GM12878 (cell line): ENCODE data around the gene TM4SF4.

ENCODE experiments used
- BHLHE40 ChIP-seq, 2 experiments: fragments of 450-650 bp in 1 of 2; IDR thresholded peaks; 2 replicates each; pipeline ENCODE4 v1.6.1; 2011 to 2017; ENCODE audit warnings: low read depth in 2 of 2, borderline replicate concordance in 1 of 2, improper control_type of control experiment in 1 of 2, low read length in 1 of 2, mild to moderate bottlenecking in 1 of 2
- CREM ChIP-seq: IDR thresholded peaks from 2 replicates; pipeline ENCODE4 v1.6.1; 2014; ENCODE audit warnings: antibody characterized with exemption, low read depth
- HDAC2 ChIP-seq: fragments of 200-600 bp; sonication (generic); IDR thresholded peaks from 2 replicates; pipeline ENCODE4 v1.6.1; 2017
- MEF2A ChIP-seq: IDR thresholded peaks from 2 replicates; pipeline ENCODE4 v1.6.1; 2011; ENCODE audit warnings: low read depth, mild to moderate bottlenecking, low read length, moderate library complexity; ENCODE audit not compliant: insufficient read depth
- MTA2 ChIP-seq: fragments of 450-650 bp; IDR thresholded peaks from 2 replicates; pipeline ENCODE4 v1.6.1; 2016; ENCODE audit warnings: low read depth, mild to moderate bottlenecking, moderate library complexity
- RCOR1 ChIP-seq: conservative IDR thresholded peaks from 2 replicates; pipeline ENCODE4 v1.6.1; 2012; ENCODE audit warnings: low read depth, low read length, improper control_type of control experiment
- SP1 ChIP-seq: IDR thresholded peaks from one replicate; pipeline ENCODE4 v1.6.1; 2011; ENCODE audit warnings: low read depth, low read length
- TAF1 ChIP-seq: IDR thresholded peaks from 2 replicates; pipeline ENCODE4 v1.6.1; 2011; ENCODE audit warnings: mild to moderate bottlenecking, low read depth, low read length, borderline replicate concordance
- YY1 ChIP-seq: IDR thresholded peaks from 2 replicates; pipeline ENCODE4 v1.6.1; 2011; ENCODE audit warnings: low read depth, mild to moderate bottlenecking, low read length
- ZNF592 ChIP-seq: fragments of 450-650 bp; IDR thresholded peaks from 2 replicates; pipeline ENCODE4 v1.6.1; 2017; ENCODE audit warnings: mild to moderate bottlenecking, moderate library complexity
- ZZZ3 ChIP-seq: IDR thresholded peaks from 2 replicates; pipeline ENCODE4 v1.6.1; 2011; ENCODE audit warnings: low read depth; ENCODE audit not compliant: control insufficient read depth, insufficient read length
- TF ChIP-seq, protein P1 (sequence below), 3 experiments: IDR thresholded peaks in 2 of 3; conservative IDR thresholded peaks in 1 of 3; 2 replicates each; pipeline ENCODE4 v1.5.1; 2011; ENCODE audit warnings: low read depth in 3 of 3, low read length in 3 of 3, mild to moderate bottlenecking in 3 of 3, control low read depth in 2 of 3, moderate library complexity in 2 of 3, inconsistent platforms in 1 of 3, mixed read lengths in 1 of 3; ENCODE audit not compliant: control insufficient read depth in 2 of 3, insufficient read depth in 1 of 3; ENCODE audit errors: extremely low read depth in 1 of 3
- TF ChIP-seq, protein P2 (sequence below): fragments of 450-650 bp; IDR thresholded peaks from 2 replicates; pipeline ENCODE4 v1.6.1; 2018; ENCODE audit warnings: borderline replicate concordance, mild to moderate bottlenecking; ENCODE audit not compliant: partially characterized antibody
- TF ChIP-seq, protein P3 (sequence below): IDR thresholded peaks from 2 replicates; pipeline ENCODE4 v1.6.1; 2012; ENCODE audit warnings: low read depth, low read length, improper control_type of control experiment

DNA sequence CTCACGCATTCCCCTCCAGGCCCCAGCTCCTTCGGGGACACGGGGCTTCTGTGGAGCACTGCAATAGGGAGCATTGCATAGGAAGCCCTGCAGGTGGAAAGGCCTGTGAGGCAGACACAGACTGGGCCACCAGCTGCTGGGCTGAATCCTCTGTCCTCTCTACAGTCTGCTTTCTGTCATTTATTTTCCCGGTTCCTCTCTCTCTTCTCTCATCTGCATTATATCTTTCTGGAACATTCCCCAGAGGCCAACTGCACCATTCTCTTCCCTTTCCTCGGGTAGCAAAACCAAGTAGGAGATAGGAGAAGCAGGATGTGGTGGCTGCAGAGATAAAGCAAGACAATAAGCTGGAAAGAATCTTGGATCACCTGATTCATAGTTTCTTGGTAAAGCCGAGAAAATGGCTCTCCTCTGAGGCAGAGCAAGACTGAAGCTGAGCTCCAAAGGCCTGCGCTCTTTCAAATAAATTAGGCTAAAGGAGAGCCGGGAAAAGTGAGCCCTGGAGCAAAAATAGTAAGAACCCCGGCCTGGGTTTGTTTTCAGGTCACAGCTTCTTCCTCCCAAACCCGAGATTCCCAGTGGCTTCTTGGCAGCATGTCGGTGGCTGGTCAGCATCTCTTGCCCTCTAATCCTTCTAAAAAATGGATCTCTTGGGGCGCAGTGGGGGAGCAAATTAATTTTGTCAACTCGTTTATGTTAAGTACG lies 5.3 kb downstream of the TM4SF4 start:
- TF ChIP-seq CREM (no peak), TAF1 (no peak), ZNF592 (no peak), MEF2A (no peak), BHLHE40 (IDR thresholded peaks at IDR 0.05; ENCODE audit: borderline replicate concordance in 1 of 2, low read depth in 2 of 2, low read length in 1 of 2) (no peak), RCOR1 (no peak), SP1 (no peak), YY1 (no peak), ZZZ3 (no peak), MTA2 (no peak), HDAC2 (no peak)
- TF ChIP-seq, protein P1, sequence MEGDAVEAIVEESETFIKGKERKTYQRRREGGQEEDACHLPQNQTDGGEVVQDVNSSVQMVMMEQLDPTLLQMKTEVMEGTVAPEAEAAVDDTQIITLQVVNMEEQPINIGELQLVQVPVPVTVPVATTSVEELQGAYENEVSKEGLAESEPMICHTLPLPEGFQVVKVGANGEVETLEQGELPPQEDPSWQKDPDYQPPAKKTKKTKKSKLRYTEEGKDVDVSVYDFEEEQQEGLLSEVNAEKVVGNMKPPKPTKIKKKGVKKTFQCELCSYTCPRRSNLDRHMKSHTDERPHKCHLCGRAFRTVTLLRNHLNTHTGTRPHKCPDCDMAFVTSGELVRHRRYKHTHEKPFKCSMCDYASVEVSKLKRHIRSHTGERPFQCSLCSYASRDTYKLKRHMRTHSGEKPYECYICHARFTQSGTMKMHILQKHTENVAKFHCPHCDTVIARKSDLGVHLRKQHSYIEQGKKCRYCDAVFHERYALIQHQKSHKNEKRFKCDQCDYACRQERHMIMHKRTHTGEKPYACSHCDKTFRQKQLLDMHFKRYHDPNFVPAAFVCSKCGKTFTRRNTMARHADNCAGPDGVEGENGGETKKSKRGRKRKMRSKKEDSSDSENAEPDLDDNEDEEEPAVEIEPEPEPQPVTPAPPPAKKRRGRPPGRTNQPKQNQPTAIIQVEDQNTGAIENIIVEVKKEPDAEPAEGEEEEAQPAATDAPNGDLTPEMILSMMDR (IDR thresholded peaks at IDR 0.05 in 2 of 3, conservative IDR thresholded peaks at IDR 0.05 in 1 of 3; ENCODE audit: control insufficient read depth in 2 of 3, extremely low read depth in 1 of 3, insufficient read depth in 1 of 3, low read depth in 3 of 3, low read length in 3 of 3) = no peak
- TF ChIP-seq, protein P2, sequence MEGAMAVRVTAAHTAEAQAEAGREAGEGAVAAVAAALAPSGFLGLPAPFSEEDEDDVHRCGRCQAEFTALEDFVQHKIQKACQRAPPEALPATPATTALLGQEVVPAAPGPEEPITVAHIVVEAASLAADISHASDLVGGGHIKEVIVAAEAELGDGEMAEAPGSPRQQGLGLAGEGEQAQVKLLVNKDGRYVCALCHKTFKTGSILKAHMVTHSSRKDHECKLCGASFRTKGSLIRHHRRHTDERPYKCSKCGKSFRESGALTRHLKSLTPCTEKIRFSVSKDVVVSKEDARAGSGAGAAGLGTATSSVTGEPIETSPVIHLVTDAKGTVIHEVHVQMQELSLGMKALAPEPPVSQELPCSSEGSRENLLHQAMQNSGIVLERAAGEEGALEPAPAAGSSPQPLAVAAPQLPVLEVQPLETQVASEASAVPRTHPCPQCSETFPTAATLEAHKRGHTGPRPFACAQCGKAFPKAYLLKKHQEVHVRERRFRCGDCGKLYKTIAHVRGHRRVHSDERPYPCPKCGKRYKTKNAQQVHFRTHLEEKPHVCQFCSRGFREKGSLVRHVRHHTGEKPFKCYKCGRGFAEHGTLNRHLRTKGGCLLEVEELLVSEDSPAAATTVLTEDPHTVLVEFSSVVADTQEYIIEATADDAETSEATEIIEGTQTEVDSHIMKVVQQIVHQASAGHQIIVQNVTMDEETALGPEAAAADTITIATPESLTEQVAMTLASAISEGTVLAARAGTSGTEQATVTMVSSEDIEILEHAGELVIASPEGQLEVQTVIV = no peak
- TF ChIP-seq, protein P3, sequence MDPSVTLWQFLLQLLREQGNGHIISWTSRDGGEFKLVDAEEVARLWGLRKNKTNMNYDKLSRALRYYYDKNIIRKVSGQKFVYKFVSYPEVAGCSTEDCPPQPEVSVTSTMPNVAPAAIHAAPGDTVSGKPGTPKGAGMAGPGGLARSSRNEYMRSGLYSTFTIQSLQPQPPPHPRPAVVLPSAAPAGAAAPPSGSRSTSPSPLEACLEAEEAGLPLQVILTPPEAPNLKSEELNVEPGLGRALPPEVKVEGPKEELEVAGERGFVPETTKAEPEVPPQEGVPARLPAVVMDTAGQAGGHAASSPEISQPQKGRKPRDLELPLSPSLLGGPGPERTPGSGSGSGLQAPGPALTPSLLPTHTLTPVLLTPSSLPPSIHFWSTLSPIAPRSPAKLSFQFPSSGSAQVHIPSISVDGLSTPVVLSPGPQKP = no peak
